ENCODE data around the gene WASF2.

DNA sequence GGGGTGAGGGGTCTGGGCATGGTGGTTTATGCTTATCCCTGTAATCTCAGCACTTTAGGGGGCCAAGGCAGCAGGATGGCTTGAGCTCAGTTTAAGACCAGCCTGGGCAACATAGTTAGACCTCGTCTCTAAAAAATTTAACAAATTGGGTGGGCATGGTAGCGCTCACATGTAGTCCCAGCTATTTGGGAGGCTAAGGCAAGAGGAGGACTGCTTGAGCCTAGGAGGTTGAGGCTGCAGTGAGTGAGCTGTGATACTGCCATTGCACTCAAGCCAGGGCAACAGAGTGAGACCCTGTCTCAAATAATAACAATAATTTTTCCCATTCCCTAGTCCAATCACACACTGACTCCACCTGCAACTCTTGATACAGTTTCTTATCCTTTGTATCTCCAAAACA lies 6.3 kb downstream of the WASF2 start:
- TF ChIP-seq, protein P1, sequence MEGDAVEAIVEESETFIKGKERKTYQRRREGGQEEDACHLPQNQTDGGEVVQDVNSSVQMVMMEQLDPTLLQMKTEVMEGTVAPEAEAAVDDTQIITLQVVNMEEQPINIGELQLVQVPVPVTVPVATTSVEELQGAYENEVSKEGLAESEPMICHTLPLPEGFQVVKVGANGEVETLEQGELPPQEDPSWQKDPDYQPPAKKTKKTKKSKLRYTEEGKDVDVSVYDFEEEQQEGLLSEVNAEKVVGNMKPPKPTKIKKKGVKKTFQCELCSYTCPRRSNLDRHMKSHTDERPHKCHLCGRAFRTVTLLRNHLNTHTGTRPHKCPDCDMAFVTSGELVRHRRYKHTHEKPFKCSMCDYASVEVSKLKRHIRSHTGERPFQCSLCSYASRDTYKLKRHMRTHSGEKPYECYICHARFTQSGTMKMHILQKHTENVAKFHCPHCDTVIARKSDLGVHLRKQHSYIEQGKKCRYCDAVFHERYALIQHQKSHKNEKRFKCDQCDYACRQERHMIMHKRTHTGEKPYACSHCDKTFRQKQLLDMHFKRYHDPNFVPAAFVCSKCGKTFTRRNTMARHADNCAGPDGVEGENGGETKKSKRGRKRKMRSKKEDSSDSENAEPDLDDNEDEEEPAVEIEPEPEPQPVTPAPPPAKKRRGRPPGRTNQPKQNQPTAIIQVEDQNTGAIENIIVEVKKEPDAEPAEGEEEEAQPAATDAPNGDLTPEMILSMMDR (IDR thresholded peaks at IDR 0.05): no peak
- TF ChIP-seq POLR2A (IDR thresholded peaks at IDR 0.05): no peak
